Measurements from ENCODE around the gene ZNF487. TPM values are rescaled to one million over a fixed set of nuclear protein-coding genes. Genes with fewer than 3 reads are reported as not detected.
"Not testable (repeated sequence)": the region's sequence is repeated elsewhere in the genome, so short reads cannot be mapped to it uniquely, and the experiment has no call there.

Gene ZNF487
- 1.8 TPM for total RNA-seq

- DNase-seq (ENCODE audit: low spot score) (peak; percentile 93), ATAC-seq (peak; percentile 95)
Measured at GRCh38 chr10:43436291-43437140, at the start of gene ZNF487. Gene ZNF487 (plus strand): TSS chr10:43437111. CDS start chr10:43475814, 38,703 bp downstream.

DNA sequence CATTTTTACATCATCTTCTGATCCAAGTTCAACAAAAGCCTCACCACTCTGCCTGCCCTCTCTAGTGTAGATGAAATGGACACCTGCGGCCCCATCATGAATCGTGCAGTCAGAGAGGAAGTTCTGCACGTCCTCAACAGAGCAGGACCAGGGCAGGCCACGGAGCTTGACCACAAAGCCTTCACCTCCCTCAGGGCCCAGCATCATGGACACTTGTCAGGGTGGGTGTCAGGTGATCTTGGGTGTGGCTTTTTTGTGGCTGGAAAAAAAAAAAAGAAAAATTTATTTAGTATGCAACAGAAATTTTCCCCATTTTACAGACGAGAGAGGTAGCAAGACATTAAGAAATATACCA lies 49.3 kb upstream of the ZNF487 start:
- DNase-seq (ENCODE audit: low spot score) (no peak), ATAC-seq (no peak)

DNA sequence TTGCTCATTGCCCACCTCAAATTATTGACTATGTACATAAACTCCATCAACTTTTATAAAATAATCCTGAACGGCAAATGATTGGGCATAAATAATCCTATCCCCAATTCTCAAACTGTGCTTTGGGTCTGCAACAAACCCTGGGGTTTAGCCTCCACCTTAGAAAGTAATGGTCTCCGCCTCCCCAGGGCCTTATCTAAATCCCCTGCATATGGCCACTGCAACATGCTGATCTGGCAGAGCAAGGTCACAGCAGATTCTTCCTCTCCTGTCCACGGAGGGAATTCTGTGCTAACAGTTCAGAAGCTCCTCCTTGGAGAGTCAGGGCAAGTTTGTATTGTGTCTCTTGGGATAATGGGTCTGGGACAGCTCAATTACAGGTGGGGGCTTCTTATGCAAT lies 47.0 kb upstream of the ZNF487 start:
- ATAC-seq = no peak
- no peak for DNase-seq (ENCODE audit: low spot score)

DNA sequence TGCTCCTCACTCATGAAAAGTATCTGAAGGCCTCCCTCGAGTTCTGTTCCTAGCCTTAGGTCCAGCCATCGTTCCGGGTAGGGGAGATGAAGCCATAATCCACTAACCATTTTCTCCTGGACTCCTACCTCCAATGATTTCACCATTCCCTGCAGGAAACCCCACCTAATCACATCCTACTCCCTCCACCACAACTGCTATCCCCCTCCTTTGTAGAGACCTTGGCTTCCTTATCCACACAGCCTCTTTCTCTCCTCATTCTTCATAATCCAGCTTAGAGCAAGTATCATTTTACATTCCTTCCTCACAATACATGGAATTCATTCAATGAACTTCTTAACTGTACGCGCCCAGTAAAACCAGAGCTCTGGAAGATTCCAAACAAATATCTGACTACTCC lies 46.6 kb upstream of the ZNF487 start:
- no peak for DNase-seq (ENCODE audit: low spot score)
- no peak for ATAC-seq

GRCh38 chr10:43390759-43391158 lies 46.2 kb upstream of the ZNF487 start:
- DNase-seq (ENCODE audit: low spot score) (no peak), ATAC-seq (peak; percentile 68)

GRCh38 chr10:43391496-43391895 lies 45.4 kb upstream of the ZNF487 start:
- DNase-seq (ENCODE audit: low spot score) (no peak), ATAC-seq (no peak)

GRCh38 chr10:43392748-43393147 lies 44.2 kb upstream of the ZNF487 start:
- no peak for ATAC-seq
- no peak for DNase-seq (ENCODE audit: low spot score)

DNA sequence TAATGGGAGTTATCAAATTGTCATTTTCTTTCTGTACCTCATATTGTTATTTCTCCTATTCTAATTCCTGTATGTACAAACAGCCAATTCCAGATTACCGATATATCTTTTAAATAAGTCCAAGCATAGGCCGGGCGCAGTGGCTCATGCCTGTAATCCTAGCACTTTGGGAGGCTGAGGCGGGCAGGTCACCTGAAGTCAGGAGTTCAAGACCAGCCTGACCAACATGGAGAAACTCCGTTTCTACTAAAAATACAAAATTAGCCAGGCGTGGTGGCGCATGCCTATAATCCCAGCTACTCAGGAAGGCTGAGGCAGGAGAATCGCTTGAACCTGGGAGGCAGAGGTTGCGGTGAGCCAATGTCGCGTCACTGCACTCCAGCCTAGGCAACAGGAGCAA lies 43.7 kb upstream of the ZNF487 start:
- ATAC-seq; DNase-seq (ENCODE audit: low spot score): not testable (repeated sequence)

GRCh38 chr10:43393606-43394360 lies 43.1 kb upstream of the ZNF487 start:
- ATAC-seq (no peak), DNase-seq (ENCODE audit: low spot score) (no peak)

DNA sequence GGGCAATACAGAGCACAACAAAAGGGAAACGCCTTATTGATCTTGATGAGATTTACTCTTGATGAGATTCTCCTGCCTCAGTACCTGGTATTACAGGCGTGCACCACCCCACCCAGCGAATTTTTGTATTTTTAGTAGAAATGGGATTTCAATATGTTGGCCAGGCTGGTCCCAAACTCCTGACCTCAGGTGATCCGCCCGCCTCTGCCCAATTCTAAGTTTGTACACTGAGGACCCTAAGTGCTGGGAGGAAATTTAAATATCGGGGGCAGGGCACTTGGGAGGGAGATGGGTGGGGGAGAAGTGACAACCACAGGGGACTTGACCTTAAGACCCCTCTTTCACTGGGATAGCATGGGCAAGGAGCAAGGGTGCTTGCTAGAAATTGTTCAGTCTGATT lies 42.0 kb upstream of the ZNF487 start:
- DNase-seq (ENCODE audit: low spot score) = no peak
- no peak for ATAC-seq

DNA sequence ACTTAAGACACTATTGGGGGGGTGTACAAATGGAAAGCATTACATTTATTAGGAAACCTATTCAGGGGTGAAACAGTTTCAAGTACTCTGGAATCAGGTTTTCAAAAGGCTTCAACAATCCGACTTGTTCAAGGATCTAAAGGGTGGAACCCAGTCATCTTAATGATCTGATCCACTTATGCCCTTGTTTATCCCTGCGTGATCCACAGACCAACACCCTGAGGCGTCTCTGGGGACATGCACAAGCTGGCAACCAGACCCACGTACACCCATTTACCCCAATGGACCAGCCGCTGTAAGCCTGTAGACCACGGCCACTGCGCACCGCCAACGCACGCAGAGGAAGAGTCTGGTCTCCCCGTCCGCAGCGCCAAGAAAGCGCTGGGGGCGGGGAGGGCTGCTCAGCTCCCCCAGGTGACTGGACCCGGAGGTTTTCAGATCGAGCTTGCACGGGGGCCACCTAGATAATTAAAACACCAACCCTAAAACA lies 41.3 kb upstream of the ZNF487 start:
- ATAC-seq (peak; percentile 1), DNase-seq (ENCODE audit: low spot score) (no peak)

DNA sequence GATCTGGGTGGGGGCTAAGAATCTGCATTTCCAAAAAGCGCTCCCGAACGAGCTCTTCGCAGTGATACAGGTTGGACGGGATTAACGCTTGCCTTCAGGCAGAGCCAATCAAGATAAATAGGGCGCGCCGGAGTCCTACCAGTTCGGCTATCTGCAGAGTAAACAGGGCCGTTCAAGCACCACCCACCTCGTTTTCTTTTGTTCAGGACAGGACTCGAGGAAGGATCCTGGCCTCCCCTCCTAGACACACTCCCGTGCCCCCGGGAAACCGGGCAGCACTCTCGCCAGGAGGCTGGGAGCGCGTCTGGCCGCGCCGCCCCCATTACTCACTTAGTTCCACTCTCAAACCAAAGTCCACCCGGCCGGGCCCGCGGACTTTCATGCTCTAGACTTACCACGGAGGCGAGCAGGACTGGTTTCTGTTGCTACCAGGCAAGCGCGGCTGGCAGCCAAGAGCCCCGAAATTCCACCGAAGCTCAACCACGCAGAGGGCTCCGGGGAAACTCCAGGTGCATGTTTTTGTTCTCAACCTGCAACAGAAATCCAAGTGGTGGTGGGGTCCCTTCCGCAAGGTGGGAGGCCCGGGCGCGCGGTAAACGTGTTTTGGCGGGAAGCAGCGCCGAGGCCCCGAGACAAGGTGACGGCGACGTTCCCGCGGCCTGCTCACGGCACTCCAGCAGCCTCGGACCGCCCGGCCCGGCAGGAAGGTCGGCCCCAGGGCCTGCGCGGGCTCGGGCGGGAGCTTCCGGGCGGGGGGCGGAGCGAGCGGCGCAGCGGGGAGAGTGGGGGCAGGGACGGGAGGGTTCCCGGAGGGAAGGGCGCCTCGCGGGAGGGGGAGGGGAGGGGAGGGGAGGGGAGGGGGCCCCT lies 40.6 kb upstream of the ZNF487 start:
- peak; percentile 87 for DNase-seq (ENCODE audit: low spot score)
- ATAC-seq = peak; percentile 84

DNA sequence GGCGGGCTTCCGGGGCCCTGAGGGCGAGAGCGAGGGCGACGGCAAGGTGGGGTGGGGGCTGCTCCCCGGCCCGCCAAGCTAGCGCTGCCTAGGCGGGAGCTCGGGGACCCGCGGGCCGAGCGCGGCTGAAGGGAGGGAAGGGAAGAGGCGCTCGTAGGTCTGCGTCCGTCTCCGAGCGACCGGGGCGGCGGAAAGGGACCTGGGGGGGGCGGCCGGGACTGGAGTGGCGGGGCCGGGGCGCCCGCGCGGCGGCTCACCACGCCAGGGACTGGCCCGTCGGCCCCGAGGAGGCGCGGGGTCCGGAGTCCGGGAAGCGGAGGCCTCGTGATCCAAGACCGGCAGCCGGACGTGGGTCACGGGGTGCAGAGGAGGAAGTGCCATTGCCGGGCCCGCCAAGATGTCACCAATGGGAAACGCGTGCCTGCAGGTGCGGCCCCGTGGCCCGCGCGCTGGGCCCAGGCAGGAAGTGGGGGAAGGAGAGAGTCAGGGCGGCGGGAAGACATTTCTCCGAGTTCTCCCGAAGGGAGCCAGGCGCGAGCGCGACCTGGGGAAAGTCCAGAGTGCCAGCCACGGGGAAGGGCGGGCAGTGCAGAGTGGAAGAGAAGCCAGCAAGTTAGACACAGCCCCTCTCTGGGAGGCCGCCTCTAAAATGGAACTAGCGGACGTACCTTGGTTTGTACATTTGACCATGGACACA lies 39.8 kb upstream of the ZNF487 start:
- ATAC-seq (peak; percentile 76), DNase-seq (ENCODE audit: low spot score) (peak; percentile 98)

GRCh38 chr10:43398939-43399319 lies 38.0 kb upstream of the ZNF487 start:
- no peak for DNase-seq (ENCODE audit: low spot score)
- ATAC-seq = no peak

- DNase-seq (ENCODE audit: low spot score) (peak; percentile 70), ATAC-seq (peak; percentile 14)
Measured at GRCh38 chr10:43399320-43400310, 37.3 kb upstream of the ZNF487 start.

DNA sequence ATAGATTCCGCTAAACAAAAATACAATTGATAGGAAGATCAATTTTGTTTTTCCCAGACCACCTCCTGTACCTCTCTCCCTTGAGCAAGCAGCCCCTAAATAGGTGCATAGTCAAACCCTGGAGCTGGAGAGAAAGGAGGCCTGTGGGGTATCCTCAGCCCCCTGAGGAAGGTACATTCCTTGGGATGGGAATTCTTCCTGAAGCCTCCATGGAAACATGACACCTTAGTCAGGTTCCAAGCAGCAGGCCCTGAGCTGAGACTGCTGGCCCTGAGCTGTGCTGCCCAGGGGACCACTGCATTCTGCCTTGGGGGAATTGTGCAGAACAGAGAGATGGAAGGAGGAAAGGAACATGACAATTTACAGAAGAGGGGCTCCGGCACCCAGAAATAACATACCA lies 35.3 kb upstream of the ZNF487 start:
- ATAC-seq = no peak
- DNase-seq (ENCODE audit: low spot score) = no peak

DNA sequence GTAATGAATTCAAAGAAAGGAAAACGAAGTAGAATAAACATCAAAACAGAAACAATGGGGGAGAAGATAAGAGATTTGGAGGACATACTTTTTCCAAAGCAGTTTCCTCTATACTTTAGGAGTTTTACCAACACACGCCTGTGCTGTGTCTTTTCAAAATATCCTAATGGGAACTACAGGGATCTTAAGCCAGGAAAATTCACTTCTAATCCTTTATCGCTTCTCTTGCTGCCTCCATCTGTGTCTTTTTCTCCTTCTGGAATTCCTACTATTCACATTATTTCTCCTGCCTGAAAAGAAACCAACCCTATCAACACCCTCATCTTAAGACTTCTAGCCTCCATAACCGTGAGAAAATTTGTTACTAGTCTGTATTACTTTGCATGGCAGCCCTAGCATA lies 34.7 kb upstream of the ZNF487 start:
- no peak for DNase-seq (ENCODE audit: low spot score)
- ATAC-seq = no peak

- ATAC-seq (no peak), DNase-seq (ENCODE audit: low spot score) (no peak)
Measured at GRCh38 chr10:43402880-43403452, 33.9 kb upstream of the ZNF487 start.

Measured in left lobe of liver (tissue), 2 donors.